NB4 (cell line): ENCODE measurements around the gene BIRC5.

ENCODE experiments used
- MYC ChIP-seq: IDR thresholded peaks from 2 replicates; pipeline ENCODE4 v1.6.1; 2011; ENCODE audit warnings: low read depth, low read length
- POLR2A ChIP-seq: IDR thresholded peaks from 2 replicates; pipeline ENCODE4 v1.6.1; 2011; ENCODE audit warnings: mild to moderate bottlenecking; ENCODE audit not compliant: insufficient read length; ENCODE audit errors: extremely low read depth
- TF ChIP-seq, protein P1 (sequence below): IDR thresholded peaks from one replicate; pipeline ENCODE4 v1.5.1; 2012; ENCODE audit warnings: low read depth, low read length
- TF ChIP-seq, protein P2 (sequence below): IDR thresholded peaks from 2 replicates; pipeline ENCODE4 v1.6.1; 2011; ENCODE audit warnings: low read depth, low read length

DNA sequence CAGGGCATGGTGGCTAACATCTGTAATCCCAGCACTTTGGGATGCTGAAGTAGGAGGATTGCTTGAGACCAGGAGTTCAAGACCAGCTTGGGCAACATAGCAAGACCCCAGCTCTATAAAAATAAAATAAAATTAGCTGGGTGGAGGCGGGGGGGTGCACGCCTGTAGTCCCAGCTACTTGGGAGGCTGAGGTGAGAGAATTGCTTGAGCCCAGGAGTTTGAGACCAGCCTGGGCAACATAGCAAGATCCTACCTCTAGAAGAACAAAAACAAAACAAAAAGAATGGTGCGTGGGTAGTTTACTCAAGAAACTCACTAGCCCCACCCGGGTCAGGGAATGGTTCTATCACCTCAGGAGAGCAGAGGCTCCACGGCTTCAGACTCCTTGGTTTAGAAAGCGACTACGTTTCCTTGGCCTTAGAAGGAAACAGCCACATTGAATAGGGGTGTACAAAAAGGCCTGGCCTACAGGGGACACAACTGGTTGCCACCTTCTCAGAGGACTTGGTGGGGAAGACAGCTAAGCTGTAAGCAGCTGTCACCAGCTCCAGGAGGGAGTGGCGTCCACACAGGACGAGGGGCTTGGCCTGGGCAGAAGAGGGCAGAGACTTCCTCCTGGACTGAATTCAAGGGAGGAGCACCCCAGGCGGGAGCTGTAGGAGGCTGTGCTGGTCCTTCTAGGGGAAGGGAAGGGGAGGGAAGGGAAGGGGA is 27.9 kb upstream of the BIRC5 start:
- TF ChIP-seq, protein P1, sequence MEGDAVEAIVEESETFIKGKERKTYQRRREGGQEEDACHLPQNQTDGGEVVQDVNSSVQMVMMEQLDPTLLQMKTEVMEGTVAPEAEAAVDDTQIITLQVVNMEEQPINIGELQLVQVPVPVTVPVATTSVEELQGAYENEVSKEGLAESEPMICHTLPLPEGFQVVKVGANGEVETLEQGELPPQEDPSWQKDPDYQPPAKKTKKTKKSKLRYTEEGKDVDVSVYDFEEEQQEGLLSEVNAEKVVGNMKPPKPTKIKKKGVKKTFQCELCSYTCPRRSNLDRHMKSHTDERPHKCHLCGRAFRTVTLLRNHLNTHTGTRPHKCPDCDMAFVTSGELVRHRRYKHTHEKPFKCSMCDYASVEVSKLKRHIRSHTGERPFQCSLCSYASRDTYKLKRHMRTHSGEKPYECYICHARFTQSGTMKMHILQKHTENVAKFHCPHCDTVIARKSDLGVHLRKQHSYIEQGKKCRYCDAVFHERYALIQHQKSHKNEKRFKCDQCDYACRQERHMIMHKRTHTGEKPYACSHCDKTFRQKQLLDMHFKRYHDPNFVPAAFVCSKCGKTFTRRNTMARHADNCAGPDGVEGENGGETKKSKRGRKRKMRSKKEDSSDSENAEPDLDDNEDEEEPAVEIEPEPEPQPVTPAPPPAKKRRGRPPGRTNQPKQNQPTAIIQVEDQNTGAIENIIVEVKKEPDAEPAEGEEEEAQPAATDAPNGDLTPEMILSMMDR: no peak
- no peak for TF ChIP-seq POLR2A
- TF ChIP-seq MYC: no peak
- TF ChIP-seq, protein P2, sequence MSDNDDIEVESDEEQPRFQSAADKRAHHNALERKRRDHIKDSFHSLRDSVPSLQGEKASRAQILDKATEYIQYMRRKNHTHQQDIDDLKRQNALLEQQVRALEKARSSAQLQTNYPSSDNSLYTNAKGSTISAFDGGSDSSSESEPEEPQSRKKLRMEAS: no peak
